ENCODE data around the gene HMGXB4. TPM values are rescaled to one million over a fixed set of nuclear protein-coding genes. Genes with fewer than 3 reads are reported as not detected.

Gene HMGXB4
- total and polyA plus RNA-seq, 2 of the 13 experiments (the other 11 are each of a cell fraction or from before 2014, with no cell fraction given): 13.9 to 16.3 TPM

DNA sequence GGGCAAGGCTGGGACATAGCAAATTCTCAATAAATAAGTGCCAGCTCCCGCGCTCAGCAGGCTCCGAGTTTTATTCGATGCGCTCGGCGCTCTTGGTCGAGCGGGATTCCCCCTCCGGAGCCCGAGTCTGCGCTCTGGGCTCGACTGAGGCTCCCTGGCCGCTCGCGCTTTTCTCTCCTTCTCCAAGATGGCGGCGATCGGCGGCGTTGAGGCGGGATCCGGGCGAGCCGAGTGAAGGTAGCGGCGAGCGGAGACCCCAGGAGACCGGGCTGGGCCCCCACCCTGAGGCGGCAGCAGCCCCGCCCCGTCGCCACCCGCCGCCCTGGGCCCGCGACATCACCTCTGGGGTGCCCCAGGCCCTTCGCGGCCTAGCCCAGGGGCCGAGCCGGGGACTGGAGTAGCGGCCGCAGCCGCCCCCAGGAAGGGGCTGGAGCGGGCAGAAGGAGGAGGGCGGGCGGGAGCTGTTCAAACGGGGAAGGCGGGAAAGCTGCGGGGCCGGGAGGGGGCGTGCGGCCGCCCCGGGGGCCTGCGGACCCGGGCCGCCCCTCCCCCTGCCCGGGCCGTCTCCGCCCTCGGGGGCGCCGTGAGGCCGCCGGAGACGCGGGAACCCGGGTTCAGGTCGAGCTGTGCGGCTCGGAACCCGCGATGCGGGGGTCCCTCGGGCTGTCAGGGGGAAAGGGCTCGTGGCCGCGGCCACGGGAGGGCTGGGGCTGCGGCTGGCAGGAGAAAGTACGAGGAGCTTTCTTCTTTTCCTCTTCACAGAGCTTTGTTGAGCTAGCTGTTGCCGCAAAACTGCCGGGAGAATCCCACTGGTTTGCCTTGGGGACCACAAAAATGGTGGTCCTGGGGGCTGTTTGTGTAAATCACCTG lies at the start of gene HMGXB4 (continued):
- TF ChIP-seq HMGXB4 (CRISPR knock-in tag; IDR thresholded peaks at IDR 0.05; ENCODE audit: borderline replicate concordance in 1 of 2, low read depth in 1 of 2): peak; percentile 93 to 100
- TF ChIP-seq, protein P1, sequence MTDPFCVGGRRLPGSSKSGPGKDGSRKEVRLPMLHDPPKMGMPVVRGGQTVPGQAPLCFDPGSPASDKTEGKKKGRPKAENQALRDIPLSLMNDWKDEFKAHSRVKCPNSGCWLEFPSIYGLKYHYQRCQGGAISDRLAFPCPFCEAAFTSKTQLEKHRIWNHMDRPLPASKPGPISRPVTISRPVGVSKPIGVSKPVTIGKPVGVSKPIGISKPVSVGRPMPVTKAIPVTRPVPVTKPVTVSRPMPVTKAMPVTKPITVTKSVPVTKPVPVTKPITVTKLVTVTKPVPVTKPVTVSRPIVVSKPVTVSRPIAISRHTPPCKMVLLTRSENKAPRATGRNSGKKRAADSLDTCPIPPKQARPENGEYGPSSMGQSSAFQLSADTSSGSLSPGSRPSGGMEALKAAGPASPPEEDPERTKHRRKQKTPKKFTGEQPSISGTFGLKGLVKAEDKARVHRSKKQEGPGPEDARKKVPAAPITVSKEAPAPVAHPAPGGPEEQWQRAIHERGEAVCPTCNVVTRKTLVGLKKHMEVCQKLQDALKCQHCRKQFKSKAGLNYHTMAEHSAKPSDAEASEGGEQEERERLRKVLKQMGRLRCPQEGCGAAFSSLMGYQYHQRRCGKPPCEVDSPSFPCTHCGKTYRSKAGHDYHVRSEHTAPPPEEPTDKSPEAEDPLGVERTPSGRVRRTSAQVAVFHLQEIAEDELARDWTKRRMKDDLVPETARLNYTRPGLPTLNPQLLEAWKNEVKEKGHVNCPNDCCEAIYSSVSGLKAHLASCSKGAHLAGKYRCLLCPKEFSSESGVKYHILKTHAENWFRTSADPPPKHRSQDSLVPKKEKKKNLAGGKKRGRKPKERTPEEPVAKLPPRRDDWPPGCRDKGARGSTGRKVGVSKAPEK (CRISPR knock-in tag; IDR thresholded peaks at IDR 0.05; ENCODE audit: borderline replicate concordance): no peak
- TF ChIP-seq ZNF142 (CRISPR knock-in tag; IDR thresholded peaks at IDR 0.05): peak; percentile 76; the same call in 1 of the 2 replicates
- TF ChIP-seq ASH2L (IDR thresholded peaks at IDR 0.05; ENCODE audit: insufficient read length, low read depth, low read length): peak; percentile 97
- TF ChIP-seq MNT (IDR thresholded peaks at IDR 0.05): no peak
- TF ChIP-seq, protein P2, sequence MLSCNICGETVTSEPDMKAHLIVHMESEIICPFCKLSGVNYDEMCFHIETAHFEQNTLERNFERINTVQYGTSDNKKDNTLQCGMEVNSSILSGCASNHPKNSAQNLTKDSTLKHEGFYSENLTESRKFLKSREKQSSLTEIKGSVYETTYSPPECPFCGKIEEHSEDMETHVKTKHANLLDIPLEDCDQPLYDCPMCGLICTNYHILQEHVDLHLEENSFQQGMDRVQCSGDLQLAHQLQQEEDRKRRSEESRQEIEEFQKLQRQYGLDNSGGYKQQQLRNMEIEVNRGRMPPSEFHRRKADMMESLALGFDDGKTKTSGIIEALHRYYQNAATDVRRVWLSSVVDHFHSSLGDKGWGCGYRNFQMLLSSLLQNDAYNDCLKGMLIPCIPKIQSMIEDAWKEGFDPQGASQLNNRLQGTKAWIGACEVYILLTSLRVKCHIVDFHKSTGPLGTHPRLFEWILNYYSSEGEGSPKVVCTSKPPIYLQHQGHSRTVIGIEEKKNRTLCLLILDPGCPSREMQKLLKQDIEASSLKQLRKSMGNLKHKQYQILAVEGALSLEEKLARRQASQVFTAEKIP (CRISPR knock-in tag; IDR thresholded peaks at IDR 0.05; ENCODE audit: borderline replicate concordance): no peak
- TF ChIP-seq RBFOX2 (IDR thresholded peaks at IDR 0.05; ENCODE audit: low read depth, low read length): peak; percentile 90
- TF ChIP-seq AGO2 (optimal IDR thresholded peaks at IDR 0.05; ENCODE audit: low read depth, low read length): peak; percentile 26
- no peak for TF ChIP-seq CHD4 (IDR thresholded peaks at IDR 0.05; ENCODE audit: borderline replicate concordance, low read length)
- TF ChIP-seq ZNF546 (CRISPR knock-in tag; conservative IDR thresholded peaks at IDR 0.05): peak; percentile 84
- TF ChIP-seq FOXA3 (CRISPR knock-in tag; IDR thresholded peaks at IDR 0.05): peak; percentile 18; the same call in 1 of the 2 replicates
- peak; percentile 69 for TF ChIP-seq IRF2 (CRISPR knock-in tag; IDR thresholded peaks at IDR 0.05)

All from HepG2 (cell line).